ENCODE results near the gene PLA2G4A. TPM values are rescaled to one million over a fixed set of nuclear protein-coding genes. Genes with fewer than 3 reads are reported as not detected.

Gene PLA2G4A
- polyA plus RNA-seq, 1 of the 3 experiments (the other 2 are of a cell fraction), result 0.26 TPM

DNA sequence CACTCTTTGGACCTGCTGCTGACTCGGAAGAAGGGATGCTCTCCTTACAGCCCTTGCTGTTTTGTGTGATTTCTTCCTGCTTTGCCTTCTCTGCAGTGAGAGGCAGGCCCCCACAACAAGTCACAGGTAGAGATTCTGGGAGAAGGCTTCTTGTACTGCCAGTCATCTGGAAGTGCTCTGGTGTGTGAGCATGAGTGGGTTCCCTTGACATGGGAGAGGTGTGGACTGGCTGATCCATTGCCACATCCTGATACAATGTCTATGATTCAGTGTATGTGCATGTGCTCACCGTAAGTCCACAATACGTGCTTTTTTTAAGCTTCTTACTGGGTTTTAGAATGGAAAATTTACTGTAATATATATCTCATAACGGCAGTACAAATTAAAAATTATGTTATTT is 46.0 kb upstream of the PLA2G4A start:
- peak overlapping the region; percentile 12 for H2AFZ ChIP-seq (ENCODE audit: low read depth)
- peaks cover 12% of the 10 kb centered on the region; the same call in 1 of the 2 replicates for H3K27me3 ChIP-seq (ENCODE audit: insufficient read depth)
- no peaks in the 10 kb centered on the region for H3K36me3 ChIP-seq (replicated peaks in 1 of 2; ENCODE audit: control insufficient read depth in 1 of 2, insufficient read depth in 2 of 2, low read length in 1 of 2)
- H3F3A ChIP-seq (replicated peaks; ENCODE audit: insufficient read depth), result no peaks in the 10 kb centered on the region
- WGBS (ENCODE audit: low lambda C conversion rate), result 13% methylated on average over 4 of the region's 4 CpGs
- no peaks in the 10 kb centered on the region for H3K9me3 ChIP-seq
- peak overlapping the region; percentile 54; the same call in 1 of the 2 replicates for H3K4me2 ChIP-seq
- peak overlapping the region in 1 of 2 experiments; percentile 10; a peak in 1 of 4 replicates for H3K4me3 ChIP-seq (ENCODE audit: low read depth in 2 of 2, low read length in 1 of 2)
- CTCF ChIA-PET, result no interaction called here
- POLR2A ChIA-PET, result no interaction called here
- no peak overlapping the region for H3K9ac ChIP-seq
- TF ChIP-seq, protein P1, sequence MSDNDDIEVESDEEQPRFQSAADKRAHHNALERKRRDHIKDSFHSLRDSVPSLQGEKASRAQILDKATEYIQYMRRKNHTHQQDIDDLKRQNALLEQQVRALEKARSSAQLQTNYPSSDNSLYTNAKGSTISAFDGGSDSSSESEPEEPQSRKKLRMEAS (IDR thresholded peaks at IDR 0.05; ENCODE audit: low read depth), result no peak
- TF ChIP-seq NFIC (IDR thresholded peaks at IDR 0.05; ENCODE audit: borderline replicate concordance), result no peak
- no peak for TF ChIP-seq NRF1 (IDR thresholded peaks at IDR 0.05; ENCODE audit: low read depth, low read length)
- TF ChIP-seq, protein P2, sequence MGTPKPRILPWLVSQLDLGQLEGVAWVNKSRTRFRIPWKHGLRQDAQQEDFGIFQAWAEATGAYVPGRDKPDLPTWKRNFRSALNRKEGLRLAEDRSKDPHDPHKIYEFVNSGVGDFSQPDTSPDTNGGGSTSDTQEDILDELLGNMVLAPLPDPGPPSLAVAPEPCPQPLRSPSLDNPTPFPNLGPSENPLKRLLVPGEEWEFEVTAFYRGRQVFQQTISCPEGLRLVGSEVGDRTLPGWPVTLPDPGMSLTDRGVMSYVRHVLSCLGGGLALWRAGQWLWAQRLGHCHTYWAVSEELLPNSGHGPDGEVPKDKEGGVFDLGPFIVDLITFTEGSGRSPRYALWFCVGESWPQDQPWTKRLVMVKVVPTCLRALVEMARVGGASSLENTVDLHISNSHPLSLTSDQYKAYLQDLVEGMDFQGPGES (IDR thresholded peaks at IDR 0.05; ENCODE audit: low read depth, low read length), result no peak
- TF ChIP-seq FOXJ3 (CRISPR knock-in tag; IDR thresholded peaks at IDR 0.05), result no peak
- TF ChIP-seq, protein P3, sequence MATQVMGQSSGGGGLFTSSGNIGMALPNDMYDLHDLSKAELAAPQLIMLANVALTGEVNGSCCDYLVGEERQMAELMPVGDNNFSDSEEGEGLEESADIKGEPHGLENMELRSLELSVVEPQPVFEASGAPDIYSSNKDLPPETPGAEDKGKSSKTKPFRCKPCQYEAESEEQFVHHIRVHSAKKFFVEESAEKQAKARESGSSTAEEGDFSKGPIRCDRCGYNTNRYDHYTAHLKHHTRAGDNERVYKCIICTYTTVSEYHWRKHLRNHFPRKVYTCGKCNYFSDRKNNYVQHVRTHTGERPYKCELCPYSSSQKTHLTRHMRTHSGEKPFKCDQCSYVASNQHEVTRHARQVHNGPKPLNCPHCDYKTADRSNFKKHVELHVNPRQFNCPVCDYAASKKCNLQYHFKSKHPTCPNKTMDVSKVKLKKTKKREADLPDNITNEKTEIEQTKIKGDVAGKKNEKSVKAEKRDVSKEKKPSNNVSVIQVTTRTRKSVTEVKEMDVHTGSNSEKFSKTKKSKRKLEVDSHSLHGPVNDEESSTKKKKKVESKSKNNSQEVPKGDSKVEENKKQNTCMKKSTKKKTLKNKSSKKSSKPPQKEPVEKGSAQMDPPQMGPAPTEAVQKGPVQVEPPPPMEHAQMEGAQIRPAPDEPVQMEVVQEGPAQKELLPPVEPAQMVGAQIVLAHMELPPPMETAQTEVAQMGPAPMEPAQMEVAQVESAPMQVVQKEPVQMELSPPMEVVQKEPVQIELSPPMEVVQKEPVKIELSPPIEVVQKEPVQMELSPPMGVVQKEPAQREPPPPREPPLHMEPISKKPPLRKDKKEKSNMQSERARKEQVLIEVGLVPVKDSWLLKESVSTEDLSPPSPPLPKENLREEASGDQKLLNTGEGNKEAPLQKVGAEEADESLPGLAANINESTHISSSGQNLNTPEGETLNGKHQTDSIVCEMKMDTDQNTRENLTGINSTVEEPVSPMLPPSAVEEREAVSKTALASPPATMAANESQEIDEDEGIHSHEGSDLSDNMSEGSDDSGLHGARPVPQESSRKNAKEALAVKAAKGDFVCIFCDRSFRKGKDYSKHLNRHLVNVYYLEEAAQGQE (IDR thresholded peaks at IDR 0.05; ENCODE audit: low read depth, low read length), result no peak
- TF ChIP-seq MEF2A (IDR thresholded peaks at IDR 0.05; ENCODE audit: borderline replicate concordance, low read depth), result no peak
- TF ChIP-seq, protein P4, sequence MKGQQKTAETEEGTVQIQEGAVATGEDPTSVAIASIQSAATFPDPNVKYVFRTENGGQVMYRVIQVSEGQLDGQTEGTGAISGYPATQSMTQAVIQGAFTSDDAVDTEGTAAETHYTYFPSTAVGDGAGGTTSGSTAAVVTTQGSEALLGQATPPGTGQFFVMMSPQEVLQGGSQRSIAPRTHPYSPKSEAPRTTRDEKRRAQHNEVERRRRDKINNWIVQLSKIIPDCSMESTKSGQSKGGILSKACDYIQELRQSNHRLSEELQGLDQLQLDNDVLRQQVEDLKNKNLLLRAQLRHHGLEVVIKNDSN (IDR thresholded peaks at IDR 0.05; ENCODE audit: borderline replicate concordance, low read depth), result no peak
- H4K20me1 ChIP-seq (ENCODE audit: insufficient read depth), result no peaks in the 10 kb centered on the region
- no peaks in the 10 kb centered on the region for H3K79me2 ChIP-seq (ENCODE audit: insufficient read depth)
- H3K9me2 ChIP-seq, result no peaks in the 10 kb centered on the region
- H3K4me1 ChIP-seq (ENCODE audit: control insufficient read depth in 1 of 2, insufficient read depth in 2 of 2, low read depth in 1 of 2, low read length in 1 of 2), result no peaks in the 10 kb centered on the region; a peak in 1 of 4 replicates
- no peak overlapping the region for H3K27ac ChIP-seq (ENCODE audit: low read depth in 2 of 2, low read length in 1 of 2)
- DNase-seq, result no peak

DNA sequence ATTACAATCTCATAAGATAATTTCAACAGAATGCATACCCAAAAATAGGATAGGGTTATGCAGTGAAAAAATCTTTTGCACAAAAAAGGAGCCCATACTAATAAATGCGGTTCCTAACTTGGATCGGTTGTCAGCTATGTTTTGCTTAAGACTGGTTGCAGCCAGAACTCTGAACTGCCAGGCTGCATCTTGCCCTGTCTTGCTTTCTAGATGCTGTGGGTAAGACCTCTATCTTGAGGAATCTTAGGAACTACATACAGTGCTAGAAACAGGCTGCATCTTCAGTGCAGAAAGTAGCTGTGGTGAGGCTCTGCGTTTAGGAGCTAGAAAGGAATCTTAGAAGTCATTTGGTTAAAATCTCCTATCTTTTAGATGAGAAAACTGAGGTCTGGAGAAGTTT is 45.6 kb upstream of the PLA2G4A start:
- no peaks in the 10 kb centered on the region for H4K20me1 ChIP-seq (ENCODE audit: insufficient read depth)
- no peaks in the 10 kb centered on the region for H3K79me2 ChIP-seq (ENCODE audit: insufficient read depth)
- WGBS (ENCODE audit: low lambda C conversion rate), result 14% methylated on average over 3 of the region's 3 CpGs
- ChIA-PET POLR2A (no interaction called here), CTCF (no interaction called here)
- peak overlapping the region; percentile 12 for H2AFZ ChIP-seq (ENCODE audit: low read depth)
- H3K36me3 ChIP-seq (replicated peaks in 1 of 2; ENCODE audit: control insufficient read depth in 1 of 2, insufficient read depth in 2 of 2, low read length in 1 of 2), result no peaks in the 10 kb centered on the region
- DNase-seq, result no peak
- no peak overlapping the region for H3K4me3 ChIP-seq (ENCODE audit: low read depth in 2 of 2, low read length in 1 of 2)
- H3K9me2 ChIP-seq, result no peaks in the 10 kb centered on the region
- no peaks in the 10 kb centered on the region for H3F3A ChIP-seq (replicated peaks; ENCODE audit: insufficient read depth)
- H3K9me3 ChIP-seq, result no peaks in the 10 kb centered on the region
- peaks cover 8% of the 10 kb centered on the region; the same call in 1 of the 2 replicates for H3K27me3 ChIP-seq (ENCODE audit: insufficient read depth)
- H3K27ac ChIP-seq (ENCODE audit: low read depth in 2 of 2, low read length in 1 of 2), result no peak overlapping the region
- no peaks in the 10 kb centered on the region; a peak in 1 of 4 replicates for H3K4me1 ChIP-seq (ENCODE audit: control insufficient read depth in 1 of 2, insufficient read depth in 2 of 2, low read depth in 1 of 2, low read length in 1 of 2)
- peak overlapping the region; percentile 54; the same call in 1 of the 2 replicates for H3K4me2 ChIP-seq
- H3K9ac ChIP-seq, result no peak overlapping the region
- TF ChIP-seq, protein P5, sequence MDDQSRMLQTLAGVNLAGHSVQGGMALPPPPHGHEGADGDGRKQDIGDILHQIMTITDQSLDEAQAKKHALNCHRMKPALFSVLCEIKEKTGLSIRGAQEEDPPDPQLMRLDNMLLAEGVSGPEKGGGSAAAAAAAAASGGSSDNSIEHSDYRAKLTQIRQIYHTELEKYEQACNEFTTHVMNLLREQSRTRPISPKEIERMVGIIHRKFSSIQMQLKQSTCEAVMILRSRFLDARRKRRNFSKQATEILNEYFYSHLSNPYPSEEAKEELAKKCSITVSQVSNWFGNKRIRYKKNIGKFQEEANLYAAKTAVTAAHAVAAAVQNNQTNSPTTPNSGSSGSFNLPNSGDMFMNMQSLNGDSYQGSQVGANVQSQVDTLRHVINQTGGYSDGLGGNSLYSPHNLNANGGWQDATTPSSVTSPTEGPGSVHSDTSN (IDR thresholded peaks at IDR 0.05), result no peak
- no peak for TF ChIP-seq YY1 (IDR thresholded peaks at IDR 0.05; ENCODE audit: low read depth)
- no peak for TF ChIP-seq RAD21 (IDR thresholded peaks at IDR 0.05; ENCODE audit: low read length)
- TF ChIP-seq, protein P6, sequence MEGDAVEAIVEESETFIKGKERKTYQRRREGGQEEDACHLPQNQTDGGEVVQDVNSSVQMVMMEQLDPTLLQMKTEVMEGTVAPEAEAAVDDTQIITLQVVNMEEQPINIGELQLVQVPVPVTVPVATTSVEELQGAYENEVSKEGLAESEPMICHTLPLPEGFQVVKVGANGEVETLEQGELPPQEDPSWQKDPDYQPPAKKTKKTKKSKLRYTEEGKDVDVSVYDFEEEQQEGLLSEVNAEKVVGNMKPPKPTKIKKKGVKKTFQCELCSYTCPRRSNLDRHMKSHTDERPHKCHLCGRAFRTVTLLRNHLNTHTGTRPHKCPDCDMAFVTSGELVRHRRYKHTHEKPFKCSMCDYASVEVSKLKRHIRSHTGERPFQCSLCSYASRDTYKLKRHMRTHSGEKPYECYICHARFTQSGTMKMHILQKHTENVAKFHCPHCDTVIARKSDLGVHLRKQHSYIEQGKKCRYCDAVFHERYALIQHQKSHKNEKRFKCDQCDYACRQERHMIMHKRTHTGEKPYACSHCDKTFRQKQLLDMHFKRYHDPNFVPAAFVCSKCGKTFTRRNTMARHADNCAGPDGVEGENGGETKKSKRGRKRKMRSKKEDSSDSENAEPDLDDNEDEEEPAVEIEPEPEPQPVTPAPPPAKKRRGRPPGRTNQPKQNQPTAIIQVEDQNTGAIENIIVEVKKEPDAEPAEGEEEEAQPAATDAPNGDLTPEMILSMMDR (IDR thresholded peaks at IDR 0.05), result no peak
- TF ChIP-seq EZH2phosphoT487 (IDR thresholded peaks at IDR 0.05; ENCODE audit: borderline replicate concordance, low read depth), result no peak
- TF ChIP-seq, protein P1 (IDR thresholded peaks at IDR 0.05; ENCODE audit: low read depth), result no peak
- no peak for TF ChIP-seq SIN3A (IDR thresholded peaks at IDR 0.05; ENCODE audit: borderline replicate concordance, low read depth, low read length)
- TF ChIP-seq, protein P7, sequence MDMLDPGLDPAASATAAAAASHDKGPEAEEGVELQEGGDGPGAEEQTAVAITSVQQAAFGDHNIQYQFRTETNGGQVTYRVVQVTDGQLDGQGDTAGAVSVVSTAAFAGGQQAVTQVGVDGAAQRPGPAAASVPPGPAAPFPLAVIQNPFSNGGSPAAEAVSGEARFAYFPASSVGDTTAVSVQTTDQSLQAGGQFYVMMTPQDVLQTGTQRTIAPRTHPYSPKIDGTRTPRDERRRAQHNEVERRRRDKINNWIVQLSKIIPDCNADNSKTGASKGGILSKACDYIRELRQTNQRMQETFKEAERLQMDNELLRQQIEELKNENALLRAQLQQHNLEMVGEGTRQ (IDR thresholded peaks at IDR 0.05; ENCODE audit: borderline replicate concordance, low read depth, low read length), result no peak
- no peak for TF ChIP-seq SMC3 (IDR thresholded peaks at IDR 0.05; ENCODE audit: low read depth, low read length)
- no peak for TF ChIP-seq MXI1 (IDR thresholded peaks at IDR 0.05; ENCODE audit: low read depth, low read length)
